ENCODE results near the gene CYP19A1.

The CYP19A1 gene

DNA sequence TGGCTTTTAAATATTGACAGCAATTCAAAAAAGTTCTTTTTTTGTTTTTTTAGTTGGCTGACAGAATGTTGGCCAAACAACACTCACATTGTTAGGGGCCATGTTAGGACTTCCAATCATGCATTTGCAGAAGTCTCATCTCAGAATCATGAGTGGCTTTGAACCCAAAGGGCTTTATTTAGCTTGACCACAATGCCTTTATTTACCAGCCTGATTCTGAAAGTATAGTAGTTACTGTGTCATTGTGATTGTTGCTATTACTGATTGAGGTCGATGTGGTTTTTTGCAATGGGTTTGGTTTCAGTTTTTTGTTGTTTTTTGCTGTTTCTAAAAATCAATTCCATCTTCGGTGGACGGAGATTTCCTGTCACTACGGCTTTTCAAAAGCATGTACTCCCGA, 10.3 kb upstream of the CYP19A1 start:
- TF ChIP-seq, protein P1, sequence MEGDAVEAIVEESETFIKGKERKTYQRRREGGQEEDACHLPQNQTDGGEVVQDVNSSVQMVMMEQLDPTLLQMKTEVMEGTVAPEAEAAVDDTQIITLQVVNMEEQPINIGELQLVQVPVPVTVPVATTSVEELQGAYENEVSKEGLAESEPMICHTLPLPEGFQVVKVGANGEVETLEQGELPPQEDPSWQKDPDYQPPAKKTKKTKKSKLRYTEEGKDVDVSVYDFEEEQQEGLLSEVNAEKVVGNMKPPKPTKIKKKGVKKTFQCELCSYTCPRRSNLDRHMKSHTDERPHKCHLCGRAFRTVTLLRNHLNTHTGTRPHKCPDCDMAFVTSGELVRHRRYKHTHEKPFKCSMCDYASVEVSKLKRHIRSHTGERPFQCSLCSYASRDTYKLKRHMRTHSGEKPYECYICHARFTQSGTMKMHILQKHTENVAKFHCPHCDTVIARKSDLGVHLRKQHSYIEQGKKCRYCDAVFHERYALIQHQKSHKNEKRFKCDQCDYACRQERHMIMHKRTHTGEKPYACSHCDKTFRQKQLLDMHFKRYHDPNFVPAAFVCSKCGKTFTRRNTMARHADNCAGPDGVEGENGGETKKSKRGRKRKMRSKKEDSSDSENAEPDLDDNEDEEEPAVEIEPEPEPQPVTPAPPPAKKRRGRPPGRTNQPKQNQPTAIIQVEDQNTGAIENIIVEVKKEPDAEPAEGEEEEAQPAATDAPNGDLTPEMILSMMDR (IDR thresholded peaks at IDR 0.05; ENCODE audit: unreplicated experiment in 3 of 3): no peak
- Mint-ChIP-seq H3K4me3 (no peak overlapping the region), H3K27me3 (ENCODE audit: low read depth) (peaks cover 28% of the 10 kb centered on the region), H3K36me3 (ENCODE audit: low read depth) (no peaks in the 10 kb centered on the region), H3K27ac (no peak overlapping the region), H3K4me1 (peaks cover 4% of the 10 kb centered on the region), H3K9me3 (no peaks in the 10 kb centered on the region)

DNA sequence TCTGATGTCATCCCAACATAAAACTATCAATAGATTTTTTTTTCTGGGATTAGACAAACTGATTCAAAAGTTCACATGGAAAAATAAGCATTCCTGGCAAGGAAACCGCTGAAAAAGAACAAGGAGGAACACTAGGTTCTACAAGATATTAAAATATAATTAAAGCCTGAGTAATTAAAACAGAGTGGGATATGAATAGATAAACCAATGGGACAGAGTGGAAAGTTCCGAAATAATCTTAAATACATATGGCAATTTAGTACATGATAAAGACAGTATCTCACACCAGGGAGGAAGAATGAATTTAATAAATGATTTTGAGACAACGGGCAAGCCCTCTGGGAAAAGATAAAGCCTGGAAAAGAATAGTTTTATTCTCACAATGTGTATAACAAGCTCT, 7.7 kb upstream of the CYP19A1 start:
- no peak overlapping the region for H3K4me3 Mint-ChIP-seq
- no peaks in the 10 kb centered on the region for H3K36me3 Mint-ChIP-seq (ENCODE audit: low read depth)
- no peak overlapping the region for H3K27ac Mint-ChIP-seq
- no peaks in the 10 kb centered on the region for H3K4me1 Mint-ChIP-seq
- H3K27me3 Mint-ChIP-seq (ENCODE audit: low read depth): peaks cover 41% of the 10 kb centered on the region
- no peaks in the 10 kb centered on the region for H3K9me3 Mint-ChIP-seq
- TF ChIP-seq, protein P1 (IDR thresholded peaks at IDR 0.05; ENCODE audit: unreplicated experiment in 3 of 3): no peak

DNA sequence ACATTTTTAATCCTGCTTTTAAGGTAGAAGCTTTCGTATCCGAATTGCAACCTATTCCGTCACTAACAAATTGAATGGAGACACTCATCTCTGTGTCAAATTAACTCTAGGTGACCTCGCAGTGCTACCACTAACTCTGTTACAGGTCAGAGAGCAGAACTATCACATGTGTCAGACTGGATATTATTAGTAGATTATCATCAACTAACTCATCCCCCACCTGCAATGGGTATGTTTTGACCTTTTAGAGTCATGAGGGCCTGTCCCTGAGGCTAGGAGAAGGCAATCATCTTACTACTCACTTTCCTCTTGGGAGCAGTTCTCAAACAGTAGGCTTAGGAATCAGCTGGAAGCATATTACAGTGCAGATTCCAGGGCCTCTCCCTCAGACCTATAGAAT, 5.1 kb upstream of the CYP19A1 start:
- no peaks in the 10 kb centered on the region for H3K36me3 Mint-ChIP-seq (ENCODE audit: low read depth)
- H3K27ac Mint-ChIP-seq: no peak overlapping the region
- H3K27me3 Mint-ChIP-seq (ENCODE audit: low read depth): peaks cover 62% of the 10 kb centered on the region
- H3K9me3 Mint-ChIP-seq: no peaks in the 10 kb centered on the region
- no peaks in the 10 kb centered on the region for H3K4me1 Mint-ChIP-seq
- TF ChIP-seq, protein P1 (IDR thresholded peaks at IDR 0.05; ENCODE audit: unreplicated experiment in 3 of 3): no peak
- no peak overlapping the region for H3K4me3 Mint-ChIP-seq

DNA sequence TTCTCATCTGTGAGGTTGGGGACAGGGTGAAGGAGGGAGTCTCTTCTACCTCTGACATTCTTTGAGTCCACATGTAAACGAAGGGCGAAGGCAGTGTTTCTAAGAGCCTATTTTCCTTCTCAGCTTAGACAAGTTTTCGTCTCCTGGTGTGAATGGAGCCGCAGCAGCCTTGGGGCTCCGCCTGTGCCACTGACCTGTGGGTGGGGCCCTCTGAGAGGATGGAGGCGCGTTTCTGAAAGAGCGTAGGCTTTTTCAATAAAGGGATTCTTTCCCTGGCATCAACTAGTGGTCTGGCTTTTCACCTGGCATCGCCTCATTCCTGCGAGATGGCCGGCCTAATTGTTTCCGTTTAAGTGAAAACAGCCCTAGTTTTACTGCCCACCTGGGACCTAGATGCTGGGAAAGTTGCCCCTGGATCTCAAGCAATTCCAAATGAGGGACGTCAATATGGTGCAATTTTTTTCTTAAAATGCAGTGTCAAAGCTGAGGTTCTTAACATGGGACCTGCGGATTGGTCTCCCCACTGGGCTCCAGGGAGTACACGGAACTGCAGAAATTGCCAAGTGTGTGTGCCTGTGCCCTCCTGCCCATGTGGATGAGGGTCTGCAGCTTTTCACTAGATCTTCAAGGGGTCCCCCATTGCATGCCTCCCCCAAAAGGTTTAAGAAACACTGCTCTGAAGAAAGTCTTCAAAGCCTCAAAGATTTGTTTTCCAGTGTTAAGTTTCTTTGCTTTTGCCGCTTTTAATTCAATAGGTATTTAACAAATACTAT, 4.0 kb upstream of the CYP19A1 start:
- Mint-ChIP-seq H3K27me3 (ENCODE audit: low read depth) (peaks cover 69% of the 10 kb centered on the region), H3K4me3 (peak overlapping the region; percentile 42 to 71 (median 64)), H3K27ac (no peak overlapping the region), H3K9me3 (no peaks in the 10 kb centered on the region), H3K36me3 (ENCODE audit: low read depth) (no peaks in the 10 kb centered on the region), H3K4me1 (no peaks in the 10 kb centered on the region)
- TF ChIP-seq, protein P1 (IDR thresholded peaks at IDR 0.05; ENCODE audit: unreplicated experiment in 3 of 3): no peak

DNA sequence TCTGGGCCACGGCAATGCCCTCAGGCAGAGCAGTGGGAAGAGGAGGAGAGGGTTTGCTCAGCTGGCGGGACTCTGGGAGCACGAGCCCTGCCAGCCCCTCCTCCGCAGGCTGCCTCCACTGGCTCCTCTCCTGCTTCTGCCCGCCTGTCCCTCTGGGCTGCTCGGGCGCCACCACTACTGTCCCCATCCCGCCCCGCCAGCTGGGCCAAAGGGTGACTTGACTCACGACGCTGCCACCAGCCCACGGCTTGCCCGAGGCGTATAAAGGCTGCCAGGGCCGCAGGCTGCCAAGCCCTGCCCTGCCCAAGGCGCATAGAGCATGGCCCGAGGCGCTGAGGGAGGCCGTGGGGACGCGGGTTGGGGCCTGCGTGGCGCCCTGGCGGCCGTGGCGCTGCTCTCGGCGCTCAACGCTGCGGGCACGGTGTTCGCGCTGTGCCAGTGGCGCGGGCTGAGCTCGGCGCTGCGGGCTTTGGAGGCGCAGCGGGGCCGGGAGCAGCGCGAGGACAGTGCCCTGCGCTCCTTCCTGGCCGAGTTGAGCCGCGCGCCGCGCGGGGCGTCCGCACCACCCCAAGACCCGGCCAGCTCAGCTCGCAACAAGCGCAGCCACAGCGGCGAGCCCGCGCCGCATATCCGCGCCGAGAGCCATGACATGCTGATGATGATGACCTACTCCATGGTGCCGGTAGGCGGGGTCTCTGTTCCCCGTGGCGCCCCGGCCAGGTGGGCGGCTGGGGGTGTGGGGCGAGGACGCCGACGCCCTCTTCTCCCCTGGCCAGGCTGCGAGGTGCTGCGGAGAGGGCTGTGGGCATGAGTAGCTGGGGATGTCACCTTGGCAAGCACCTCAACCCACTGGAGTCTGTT, 3.2 kb upstream of the CYP19A1 start, which contains the start of gene GLDN:
GLDN (plus strand) TSS at position 290 of the 861 bp plus-strand sequence; CDS start at position 320, 30 bp downstream.
- Mint-ChIP-seq H3K9me3 (no peaks in the 10 kb centered on the region), H3K4me3 (peak within 1 kb of the TSS; percentile 39 to 71 (median 64)), H3K4me1 (no peaks in the 10 kb centered on the region), H3K27me3 (ENCODE audit: low read depth) (peaks cover 69% of the 10 kb centered on the region), H3K36me3 (ENCODE audit: low read depth) (no peaks in the 10 kb centered on the region), H3K27ac (no peak within 1 kb of the TSS)
- TF ChIP-seq, protein P1 (IDR thresholded peaks at IDR 0.05; ENCODE audit: unreplicated experiment in 3 of 3): no peak
